ENCODE data around the gene TNNT3. TPM values are rescaled to one million over a fixed set of nuclear protein-coding genes. Genes with fewer than 3 reads are reported as not detected.

Gene TNNT3
- total and polyA plus RNA-seq, 11 donors: 17.1 to 84.5 (median 46.4) TPM

- intact Hi-C loops (cut with DNase I): loop anchor here in 3 of 10 donors (1.0 to 10.0 kb wide), 3 partner anchors 43 to 48 kb away; partner anchors contain the start of gene MRPL23 (in 1 of the 3)
- H3K27me3 ChIP-seq: no peaks in the 10 kb centered on the region
- 62 to 75% (median 68%) methylated on average over 10 of the region's 10 CpGs for WGBS, 4 donors
- ATAC-seq (no peak), DNase-seq (no peak)
- H3K36me3 ChIP-seq: no peaks in the 10 kb centered on the region
- peaks cover 0 to 20% (median 0%) of the 10 kb centered on the region in 12 donors for H3K4me1 ChIP-seq
- TF ChIP-seq POLR2A (IDR thresholded peaks at IDR 0.05) (no peak), CTCF (IDR thresholded peaks at IDR 0.05) (no peak)
- peak overlapping the region in 1 of 12 donors; percentile 42 for H3K4me3 ChIP-seq
- no peaks in the 10 kb centered on the region for H3K9me3 ChIP-seq
- H3K27ac ChIP-seq: peak overlapping the region in 2 of 12 donors; percentile 6 to 14
Observed at GRCh38 chr11:1896468-1896867, 23.0 kb upstream of the TNNT3 start.

- DNase-seq (peak in 1 of 5 donors; percentile 33), ATAC-seq (peak in 1 of 4 donors; percentile 29)
- H3K36me3 ChIP-seq: no peaks in the 10 kb centered on the region
- no peaks in the 10 kb centered on the region for H3K9me3 ChIP-seq
- H3K4me3 ChIP-seq: peak overlapping the region in 4 of 12 donors; percentile 10 to 42 (median 14)
- H3K27ac ChIP-seq: peak overlapping the region in 2 of 12 donors; percentile 6 to 14
- intact Hi-C loops (cut with DNase I): loop anchor here in 3 of 10 donors (1.0 to 10.0 kb wide), 3 partner anchors 42 to 48 kb away; partner anchors contain the start of gene MRPL23 (in 1 of the 3)
- WGBS, 4 donors: 62 to 83% (median 70%) methylated on average over 12 of the region's 12 CpGs
- TF ChIP-seq POLR2A (IDR thresholded peaks at IDR 0.05) (no peak), CTCF (IDR thresholded peaks at IDR 0.05) (no peak)
- peaks cover 0 to 18% (median 0%) of the 10 kb centered on the region in 12 donors for H3K4me1 ChIP-seq
- H3K27me3 ChIP-seq: no peaks in the 10 kb centered on the region
Observed at GRCh38 chr11:1896923-1897322, 22.6 kb upstream of the TNNT3 start.

DNA sequence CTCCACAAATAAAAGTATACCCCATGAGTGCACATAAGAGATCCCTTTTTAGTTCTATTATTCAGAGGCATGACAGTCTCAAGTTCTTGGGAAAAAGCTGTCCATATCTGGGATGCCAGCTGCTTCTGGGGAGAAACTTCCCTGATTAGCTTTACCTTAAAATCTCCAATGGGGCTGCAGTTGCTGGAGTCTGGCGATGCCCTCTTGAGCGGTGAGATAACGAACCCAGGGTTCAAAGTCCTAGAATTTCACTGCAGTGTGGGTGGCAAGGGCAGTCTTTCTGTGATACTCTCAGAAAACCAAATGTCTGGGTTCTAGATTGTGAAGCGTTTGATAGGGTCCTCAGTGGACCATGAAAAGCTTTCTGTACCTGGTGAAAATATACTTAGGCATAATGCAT lies 20.4 kb upstream of the TNNT3 start:
- intact Hi-C loops (cut with DNase I): loop anchor here in 2 of 10 donors (5.0 to 10.0 kb wide), 2 partner anchors 43 to 46 kb away; partner anchors contain the start of gene MRPL23 (in 1 of the 2)
- peak overlapping the region in 2 of 12 donors; percentile 5 for H3K27ac ChIP-seq
- DNase-seq (no peak), ATAC-seq (no peak)
- no peaks in the 10 kb centered on the region for H3K36me3 ChIP-seq
- no peak overlapping the region for H3K4me3 ChIP-seq
- peaks cover 0 to 18% (median 0%) of the 10 kb centered on the region in 12 donors for H3K4me1 ChIP-seq
- no peak for TF ChIP-seq POLR2A (IDR thresholded peaks at IDR 0.05)
- no peak for TF ChIP-seq CTCF (IDR thresholded peaks at IDR 0.05)
- 92 to 98% (median 93%) methylated on average over 4 of the region's 4 CpGs for WGBS, 4 donors
- H3K27me3 ChIP-seq: no peaks in the 10 kb centered on the region
- no peaks in the 10 kb centered on the region for H3K9me3 ChIP-seq

GRCh38 chr11:1899686-1900085 lies 19.8 kb upstream of the TNNT3 start:
- H3K4me3 ChIP-seq: no peak overlapping the region
- H3K27me3 ChIP-seq: no peaks in the 10 kb centered on the region
- ATAC-seq (no peak), DNase-seq (no peak)
- peak overlapping the region in 2 of 12 donors; percentile 5 for H3K27ac ChIP-seq
- peaks cover 0 to 18% (median 0%) of the 10 kb centered on the region in 12 donors for H3K4me1 ChIP-seq
- H3K36me3 ChIP-seq: no peaks in the 10 kb centered on the region
- no peaks in the 10 kb centered on the region for H3K9me3 ChIP-seq
- intact Hi-C loops (cut with DNase I): loop anchor here in 2 of 10 donors (5.0 to 10.0 kb wide), 2 partner anchors 43 to 45 kb away; partner anchors contain the start of gene MRPL23 (in 1 of the 2)
- WGBS, 4 donors: 65 to 75% (median 73%) methylated on average over 5 of the region's 5 CpGs
- TF ChIP-seq CTCF (IDR thresholded peaks at IDR 0.05): no peak
- no peak for TF ChIP-seq POLR2A (IDR thresholded peaks at IDR 0.05)

Data from heart left ventricle (tissue), 16 donors.